ENCODE results near the gene C4orf54. TPM values are rescaled to one million over a fixed set of nuclear protein-coding genes. Genes with fewer than 3 reads are reported as not detected.

The C4orf54 gene
- total RNA-seq, 8 experiments from 2014 or later: under 0.01 to 0.57 (median 0.18) TPM

Other genes starting within 250 kb of the C4orf54 start
- gene ADH7, start 222.5 kb downstream of the C4orf54 start, total RNA-seq: 1 to 10 TPM in 1 of 8 experiments, under 1 TPM in 2, not detected in 5; 0.09 to 3.0 (median 0.29) TPM
- gene C4orf17, start 146.8 kb downstream of the C4orf54 start, total RNA-seq: under 1 TPM in 4 of 8 experiments, not detected in 4; 0.05 to 0.27 (median 0.21) TPM
- gene TRMT10A, start 93.8 kb downstream of the C4orf54 start, total RNA-seq: 10 to 100 TPM in 6 of 8 experiments, 1 to 10 TPM in 2; 7.3 to 15.9 (median 11.7) TPM
- gene MTTP, start 83.0 kb downstream of the C4orf54 start, total RNA-seq: 1 to 10 TPM in 5 of 8 experiments, under 1 TPM in 2, not detected in 1; 0.20 to 2.5 (median 1.7) TPM
- gene DAPP1, start 159.0 kb upstream of the C4orf54 start, total RNA-seq: 1 to 10 TPM in 1 of 8 experiments, under 1 TPM in 6, not detected in 1; 0.11 to 4.9 (median 0.25) TPM
- gene LAMTOR3, start 236.6 kb upstream of the C4orf54 start, total RNA-seq: 10 to 100 TPM; 27.7 to 66.8 (median 41.4) TPM

Data from motor neuron (in vitro differentiated cells).